Neural cell (in vitro differentiated cells): ENCODE measurements around the gene GTPBP3. TPM values are rescaled to one million over a fixed set of nuclear protein-coding genes. Genes with fewer than 3 reads are reported as not detected.
A peak's percentile ranks its signal among the peaks of the same experiment; 100 is the strongest.

Source experiments
- H2AFZ ChIP-seq: fragments of 200-600, 300-800 bp; sonication (generic), shearing (Covaris generic); 2 replicates; pipeline ENCODE4 v1.6.0; 2014; ENCODE audit warnings: low read depth, mild to moderate bottlenecking, antibody characterized with exemption, low read length, moderate library complexity
- H3F3A ChIP-seq: fragments of 200-600 bp; shearing (Covaris generic); 2 replicates; pipeline ENCODE4 v1.6.1; 2016; ENCODE audit warnings: mild to moderate bottlenecking, moderate library complexity, mixed read lengths, antibody characterized with exemption, low read length; ENCODE audit not compliant: insufficient read depth, poor library complexity, severe bottlenecking
- H3K27ac ChIP-seq: fragments of 200-600, 300-800 bp; sonication (generic), shearing (Covaris generic); 2 replicates; pipeline ENCODE4 v1.5.1; 2014; ENCODE audit warnings: mild to moderate bottlenecking, low read length, moderate library complexity
- H3K27me3 ChIP-seq: fragments of 300-800, 200-600 bp; sonication (generic), shearing (Covaris generic); 2 replicates; pipeline ENCODE4 v1.6.0; 2014; ENCODE audit warnings: mild to moderate bottlenecking, low read depth, low read length, moderate library complexity; ENCODE audit not compliant: insufficient read depth
- H3K36me3 ChIP-seq: fragments of 300-800, 200-600 bp; sonication (generic), shearing (Covaris generic); 2 replicates; pipeline ENCODE4 v1.5.1; 2014; ENCODE audit warnings: mild to moderate bottlenecking, antibody characterized with exemption, low read length, moderate library complexity; ENCODE audit not compliant: insufficient read depth
- H3K4me2 ChIP-seq: fragments of 300-800, 200-600 bp; sonication (generic), shearing (Covaris generic); 2 replicates; pipeline ENCODE4 v1.6.0; 2014; ENCODE audit warnings: mild to moderate bottlenecking, low read length
- H3K4me3 ChIP-seq: fragments of 300-800, 200-600 bp; sonication (generic), shearing (Covaris generic); 2 replicates; pipeline ENCODE4 v1.5.1; 2014; ENCODE audit warnings: mild to moderate bottlenecking, low read length, moderate library complexity
- H3K79me2 ChIP-seq: fragments of 200-600 bp; shearing (Covaris generic); replicated peaks from 2 replicates; pipeline ENCODE4 v1.6.0; 2014; ENCODE audit warnings: mild to moderate bottlenecking, low read length, moderate library complexity; ENCODE audit not compliant: insufficient read depth
- H3K9ac ChIP-seq: fragments of 300-800, 200-600 bp; sonication (generic), shearing (Covaris generic); 2 replicates; pipeline ENCODE4 v1.6.1; 2016; ENCODE audit warnings: mild to moderate bottlenecking, low read length, mixed read lengths
- H3K9me2 ChIP-seq: fragments of 200-600 bp; shearing (Covaris generic); 2 replicates; pipeline ENCODE4 v1.6.1; 2016; ENCODE audit warnings: mild to moderate bottlenecking, low read length, mixed read lengths; ENCODE audit not compliant: insufficient read depth
- H3K9me3 ChIP-seq: fragments of 200-600, 300-800 bp; sonication (generic), shearing (Covaris generic); 2 replicates; pipeline ENCODE4 v1.6.1; 2016; ENCODE audit warnings: mild to moderate bottlenecking, mixed run types, low read length, moderate library complexity, mixed read lengths
- H4K20me1 ChIP-seq: fragments of 200-600 bp; shearing (Covaris generic); 2 replicates; pipeline ENCODE4 v1.6.1; 2016; ENCODE audit warnings: mild to moderate bottlenecking, mixed run types; ENCODE audit not compliant: insufficient read depth
- EP300 ChIP-seq: fragments of 450-650 bp; conservative IDR thresholded peaks from 2 replicates; pipeline ENCODE4 v1.6.1; 2014; ENCODE audit warnings: antibody characterized with exemption, mild to moderate bottlenecking, moderate library complexity; ENCODE audit not compliant: poor library complexity, severe bottlenecking
- EZH2 ChIP-seq: fragments of 200-600, 300-800 bp; shearing (Covaris generic), sonication (generic); IDR thresholded peaks from 2 replicates; pipeline ENCODE4 v1.6.1; 2014; ENCODE audit warnings: antibody characterized with exemption, low read length, borderline replicate concordance, mild to moderate bottlenecking; ENCODE audit not compliant: insufficient read depth, poor library complexity, severe bottlenecking
- MXI1 ChIP-seq: fragments of 450-650 bp; conservative IDR thresholded peaks from 2 replicates; pipeline ENCODE4 v1.6.1; 2014; ENCODE audit warnings: antibody characterized with exemption, mild to moderate bottlenecking; ENCODE audit not compliant: poor library complexity, severe bottlenecking
- POLR2AphosphoS5 ChIP-seq: IDR thresholded peaks from 2 replicates; pipeline ENCODE4 v1.6.1; 2012
- RAD21 ChIP-seq: fragments of 450-650 bp; conservative IDR thresholded peaks from 2 replicates; pipeline ENCODE4 v1.6.1; 2014; ENCODE audit warnings: antibody characterized with exemption, mild to moderate bottlenecking, moderate library complexity
- REST ChIP-seq: IDR thresholded peaks from 2 replicates; pipeline ENCODE4 v1.6.1; 2012; ENCODE audit warnings: borderline replicate concordance
- SMC3 ChIP-seq: fragments of 450-650 bp; conservative IDR thresholded peaks from 2 replicates; pipeline ENCODE4 v1.6.1; 2014; ENCODE audit warnings: antibody characterized with exemption, mild to moderate bottlenecking, moderate library complexity; ENCODE audit not compliant: poor library complexity
- TAF1 ChIP-seq: IDR thresholded peaks from 2 replicates; pipeline ENCODE4 v1.6.1; 2012; ENCODE audit warnings: low read depth
- polyA plus RNA-seq: library from polyadenylated mRNA; depleted of rRNA; stranded (reverse); fragments of >200 nt; gene quantifications from 2 replicates; pipeline ENCODE4 v1.2.3, GENCODE V29; 2014
- TF ChIP-seq, protein P1 (sequence below): fragments of 450-650 bp; IDR thresholded peaks from 2 replicates; pipeline ENCODE4 v1.5.1; 2014; ENCODE audit warnings: antibody characterized with exemption, mild to moderate bottlenecking, moderate library complexity; ENCODE audit not compliant: poor library complexity, severe bottlenecking

GTPBP3 gene
- polyA plus RNA-seq, 1 donor from 2014 or later = 25.6 TPM

- no peaks in the 10 kb centered on the region for H3K9me3 ChIP-seq
- no peaks in the 10 kb centered on the region for H3K79me2 ChIP-seq
- H3K27ac ChIP-seq = no peak overlapping the region
- TF ChIP-seq RAD21 = peak; percentile 16
- no peak for TF ChIP-seq SMC3
- TF ChIP-seq, protein P1, sequence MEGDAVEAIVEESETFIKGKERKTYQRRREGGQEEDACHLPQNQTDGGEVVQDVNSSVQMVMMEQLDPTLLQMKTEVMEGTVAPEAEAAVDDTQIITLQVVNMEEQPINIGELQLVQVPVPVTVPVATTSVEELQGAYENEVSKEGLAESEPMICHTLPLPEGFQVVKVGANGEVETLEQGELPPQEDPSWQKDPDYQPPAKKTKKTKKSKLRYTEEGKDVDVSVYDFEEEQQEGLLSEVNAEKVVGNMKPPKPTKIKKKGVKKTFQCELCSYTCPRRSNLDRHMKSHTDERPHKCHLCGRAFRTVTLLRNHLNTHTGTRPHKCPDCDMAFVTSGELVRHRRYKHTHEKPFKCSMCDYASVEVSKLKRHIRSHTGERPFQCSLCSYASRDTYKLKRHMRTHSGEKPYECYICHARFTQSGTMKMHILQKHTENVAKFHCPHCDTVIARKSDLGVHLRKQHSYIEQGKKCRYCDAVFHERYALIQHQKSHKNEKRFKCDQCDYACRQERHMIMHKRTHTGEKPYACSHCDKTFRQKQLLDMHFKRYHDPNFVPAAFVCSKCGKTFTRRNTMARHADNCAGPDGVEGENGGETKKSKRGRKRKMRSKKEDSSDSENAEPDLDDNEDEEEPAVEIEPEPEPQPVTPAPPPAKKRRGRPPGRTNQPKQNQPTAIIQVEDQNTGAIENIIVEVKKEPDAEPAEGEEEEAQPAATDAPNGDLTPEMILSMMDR = peak; percentile 36
- TF ChIP-seq REST = no peak
- TF ChIP-seq EP300 = no peak
- no peak for TF ChIP-seq TAF1
- no peaks in the 10 kb centered on the region for H4K20me1 ChIP-seq
- H3F3A ChIP-seq = no peaks in the 10 kb centered on the region
- H3K27me3 ChIP-seq = no peaks in the 10 kb centered on the region
- no peaks in the 10 kb centered on the region for H3K9me2 ChIP-seq
- peaks cover 6% of the 10 kb centered on the region for H3K36me3 ChIP-seq
- H3K9ac ChIP-seq = no peak overlapping the region
- no peak overlapping the region for H2AFZ ChIP-seq
- H3K4me3 ChIP-seq = no peak overlapping the region
- H3K4me2 ChIP-seq = no peak overlapping the region
Measured at GRCh38 chr19:17292301-17293074, 44.9 kb upstream of the GTPBP3 start.

DNA sequence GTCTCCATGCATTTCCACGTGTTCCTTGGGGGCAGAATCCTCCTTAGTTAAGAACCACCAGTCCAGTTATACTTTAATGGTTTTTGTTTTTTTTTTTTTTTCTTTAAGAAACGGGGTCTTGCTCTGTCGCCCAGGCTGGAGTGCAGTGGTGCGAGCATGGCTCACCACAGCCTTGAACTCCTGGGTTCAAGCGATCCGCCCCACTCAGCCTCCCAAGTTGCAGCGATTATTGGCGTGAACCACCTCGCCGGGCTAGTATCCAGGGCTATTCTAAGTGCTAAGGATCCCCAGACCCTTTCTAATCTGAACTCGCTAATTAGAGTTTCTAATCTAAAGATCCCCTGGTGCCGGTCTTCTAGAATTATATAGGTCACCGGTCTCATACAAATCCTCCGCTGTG, 43.7 kb upstream of the GTPBP3 start:
- Histone ChIP-seq H3K4me3 (no peak overlapping the region), H3K9me2 (no peaks in the 10 kb centered on the region), H3K79me2 (no peaks in the 10 kb centered on the region), H3K27me3 (no peaks in the 10 kb centered on the region), H2AFZ (no peak overlapping the region), H3K4me2 (no peak overlapping the region), H3K27ac (no peak overlapping the region), H3K36me3 (peaks cover 6% of the 10 kb centered on the region), H3F3A (no peaks in the 10 kb centered on the region), H3K9ac (no peak overlapping the region), H4K20me1 (no peaks in the 10 kb centered on the region), H3K9me3 (peaks cover 5% of the 10 kb centered on the region)
- TF ChIP-seq REST = no peak
- TF ChIP-seq POLR2AphosphoS5 = no peak
- no peak for TF ChIP-seq RAD21
- no peak for TF ChIP-seq EZH2
- TF ChIP-seq, protein P1 = no peak
- no peak for TF ChIP-seq SMC3
- TF ChIP-seq EP300 = no peak
- TF ChIP-seq MXI1 = no peak
- TF ChIP-seq TAF1 = no peak
